CD4-positive, alpha-beta T cell (primary cell): Measurements from ENCODE around the gene FBXL17. TPM values are rescaled to one million over a fixed set of nuclear protein-coding genes. Genes with fewer than 3 reads are reported as not detected.

Source experiments
- ATAC-seq: fragments of 200-7000 bp; cut with Tn5 transposase; one replicate; pipeline ENCODE4 v1.10.0; 2022; ENCODE audit warnings: mild to moderate bottlenecking; ENCODE audit not compliant: poor library complexity
- CTCF ChIA-PET: fragments of 350-600 bp; sonication (Branson Sonifier 250); formaldehyde crosslinking; loops from one replicate; lab custom pipeline; 2021; ENCODE audit warnings: antibody characterized with exemption, inconsistent platforms; lab: Charles Lee
- POLR2A ChIA-PET: fragments of 350-600 bp; sonication (Branson Sonifier 250); formaldehyde crosslinking; loops from one replicate; lab custom pipeline; 2021; ENCODE audit warnings: antibody characterized with exemption, inconsistent platforms; lab: Charles Lee
- DNase-seq, 14 experiments: peaks; one replicate each; pipeline ENCODE4 v3.0.0-alpha.2; 2013 to 2020; ENCODE audit warnings: mixed read lengths in 2 of 14
- H3K27ac ChIP-seq, 2 donors: one replicate each; pipeline versions ENCODE4 v1.5.1 to v1.7.0; 2013; ENCODE audit warnings: low read length in 2 of 2, low read depth in 1 of 2, mild to moderate bottlenecking in 1 of 2
- H3K27me3 ChIP-seq, 2 experiments: 1 replicate in 1 of 2; 2 replicates in 1 of 2; pipeline versions ENCODE4 v1.6.1 to v1.7.0; 2013; ENCODE audit warnings: low read length in 2 of 2, control low read depth in 1 of 2, mild to moderate bottlenecking in 1 of 2, moderate library complexity in 1 of 2; ENCODE audit not compliant: insufficient read depth in 2 of 2, control insufficient read depth in 1 of 2
- H3K36me3 ChIP-seq: one replicate; pipeline ENCODE4 v1.6.1; 2013; ENCODE audit warnings: low read length, control low read depth; ENCODE audit not compliant: insufficient read depth
- H3K4me1 ChIP-seq: one replicate; pipeline ENCODE4 v1.6.1; 2013; ENCODE audit warnings: low read length, control low read depth; ENCODE audit not compliant: insufficient read depth
- H3K4me3 ChIP-seq: one replicate; pipeline ENCODE4 v1.5.1; 2013; ENCODE audit warnings: mild to moderate bottlenecking, low read length, moderate library complexity
- H3K9me3 ChIP-seq, 2 experiments: 1 replicate in 1 of 2; 2 replicates in 1 of 2; pipeline versions ENCODE4 v1.6.1 to v1.7.0; 2013; ENCODE audit warnings: low read length in 2 of 2, mild to moderate bottlenecking in 2 of 2, control low read depth in 1 of 2, moderate library complexity in 1 of 2; ENCODE audit not compliant: control insufficient read depth in 1 of 2, insufficient read depth in 1 of 2
- H3K27ac Mint-ChIP-seq: one replicate; pipeline ENCODE4 v1.8.0; 2020; ENCODE audit warnings: mixed read lengths
- H3K27me3 Mint-ChIP-seq: one replicate; pipeline ENCODE4 v1.8.0; 2021; ENCODE audit warnings: mixed read lengths
- H3K36me3 Mint-ChIP-seq: one replicate; pipeline ENCODE4 v1.8.0; 2021; ENCODE audit warnings: low read depth, mixed read lengths
- H3K4me1 Mint-ChIP-seq: one replicate; pipeline ENCODE4 v1.8.0; 2021; ENCODE audit warnings: low read depth, mixed read lengths
- H3K4me3 Mint-ChIP-seq: one replicate; pipeline ENCODE4 v1.8.0; 2020; ENCODE audit warnings: mild to moderate bottlenecking, mixed read lengths
- H3K9me3 Mint-ChIP-seq: one replicate; pipeline ENCODE4 v1.8.0; 2020; ENCODE audit warnings: mixed read lengths
- CTCF ChIP-seq: fragments of 200-600 bp; IDR thresholded peaks from one replicate; pipeline ENCODE4 v1.8.0; 2022; ENCODE audit warnings: antibody characterized with exemption, mild to moderate bottlenecking
- intact Hi-C, 2 experiments: fragments of 100-400 bp; cut with DNase I in 1 of 2; cut with micrococcal nuclease in 1 of 2; formaldehyde crosslinking; loops; one replicate each; pipeline versions ENCODE4 v1.15.1 to v1.9.0; 2023 to 2025; cut with DNase I, micrococcal nuclease
- total RNA-seq, 174 experiments: library from RNA in 2 of 174; stranded (reverse) in 2 of 174; gene quantifications; one replicate each; pipeline ENCODE4 v1.2.3 and lab custom pipeline; 2021 to 2026

Gene FBXL17
- total RNA-seq, 2 experiments from 2014 or later, result 17.9 to 21.1 TPM

DNA sequence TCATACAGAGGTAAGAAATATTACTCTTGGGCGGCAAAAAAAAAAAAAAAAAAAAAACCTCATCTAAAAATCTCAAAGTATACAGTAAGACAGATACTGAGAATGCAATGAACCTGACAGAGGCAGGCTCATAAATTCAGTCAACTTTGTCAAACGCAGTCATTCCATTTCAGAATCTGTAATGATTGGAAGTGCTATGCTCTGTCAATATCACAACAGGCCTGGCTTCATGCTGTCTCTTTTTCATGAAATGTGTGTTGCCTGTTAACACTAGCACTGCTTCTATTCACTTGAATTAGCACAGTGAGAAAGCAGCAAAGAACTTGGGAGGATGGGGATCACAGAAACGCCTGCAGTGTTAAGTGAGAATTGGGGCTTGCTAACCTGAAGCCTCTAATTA, 510.9 kb downstream of the FBXL17 start:
- intact Hi-C loops, result no loop called here
- no peak overlapping the region for H3K4me3 ChIP-seq
- ATAC-seq (no peak), DNase-seq (no peak)
- no peak overlapping the region for H3K27ac ChIP-seq
- CTCF ChIA-PET, result no interaction called here
- POLR2A ChIA-PET, result no interaction called here
- Mint-ChIP-seq H3K4me3 (no peak overlapping the region), H3K4me1 (no peaks in the 10 kb centered on the region), H3K36me3 (peaks cover 24% of the 10 kb centered on the region), H3K27me3 (no peaks in the 10 kb centered on the region), H3K27ac (no peak overlapping the region), H3K9me3 (no peaks in the 10 kb centered on the region)
- no peaks in the 10 kb centered on the region for H3K36me3 ChIP-seq
- H3K4me1 ChIP-seq, result no peaks in the 10 kb centered on the region
- no peaks in the 10 kb centered on the region for H3K9me3 ChIP-seq
- H3K27me3 ChIP-seq, result no peaks in the 10 kb centered on the region
- no peak for TF ChIP-seq CTCF

GRCh38 chr5:107869438-107870115, 512.3 kb downstream of the FBXL17 start:
- no peak for TF ChIP-seq CTCF

GRCh38 chr5:107868650-107869409, 513.1 kb downstream of the FBXL17 start:
- no peaks in the 10 kb centered on the region for H3K27me3 Mint-ChIP-seq
- DNase-seq (no peak), ATAC-seq (no peak)
- H3K9me3 ChIP-seq, result no peaks in the 10 kb centered on the region
- no peak overlapping the region for H3K4me3 Mint-ChIP-seq
- peaks cover 24% of the 10 kb centered on the region for H3K36me3 Mint-ChIP-seq
- H3K27me3 ChIP-seq, result no peaks in the 10 kb centered on the region
- intact Hi-C loops, result no loop called here
- no peak overlapping the region for H3K4me3 ChIP-seq
- no peaks in the 10 kb centered on the region for H3K9me3 Mint-ChIP-seq
- no peaks in the 10 kb centered on the region for H3K36me3 ChIP-seq
- ChIA-PET POLR2A (no interaction called here), CTCF (no interaction called here)
- no peak for TF ChIP-seq CTCF
- H3K4me1 ChIP-seq, result no peaks in the 10 kb centered on the region
- H3K4me1 Mint-ChIP-seq, result no peaks in the 10 kb centered on the region
- H3K27ac Mint-ChIP-seq, result no peak overlapping the region
- no peak overlapping the region for H3K27ac ChIP-seq

More at GRCh38 chr5:107869438-107870115, 512.3 kb downstream of the FBXL17 start:
- Mint-ChIP-seq H3K27ac (no peak overlapping the region), H3K4me3 (no peak overlapping the region), H3K27me3 (no peaks in the 10 kb centered on the region), H3K4me1 (no peaks in the 10 kb centered on the region), H3K9me3 (no peaks in the 10 kb centered on the region), H3K36me3 (peaks cover 24% of the 10 kb centered on the region)
- H3K4me1 ChIP-seq, result no peaks in the 10 kb centered on the region
- no peaks in the 10 kb centered on the region for H3K9me3 ChIP-seq
- no peaks in the 10 kb centered on the region for H3K27me3 ChIP-seq
- ChIA-PET POLR2A (no interaction called here), CTCF (no interaction called here)
- H3K36me3 ChIP-seq, result no peaks in the 10 kb centered on the region
- DNase-seq (no peak), ATAC-seq (no peak)
- H3K4me3 ChIP-seq, result no peak overlapping the region
- intact Hi-C loops, result no loop called here
- no peak overlapping the region for H3K27ac ChIP-seq
